Hepatocyte (in vitro differentiated cells): ENCODE data around the gene HMGXB3.
"Not testable (repeated sequence)": the region's sequence is repeated elsewhere in the genome, so short reads cannot be mapped to it uniquely, and the experiment has no call there.

Source experiments
- EZH2 ChIP-seq: fragments of 200-600 bp; sonication (generic); IDR thresholded peaks from 2 replicates; pipeline ENCODE4 v1.6.1; 2016; ENCODE audit warnings: antibody characterized with exemption, mild to moderate bottlenecking, borderline replicate concordance
- TF ChIP-seq, protein P1 (sequence below): fragments of 200-600 bp; sonication (generic); IDR thresholded peaks from 2 replicates; pipeline ENCODE4 v1.5.1; 2016; ENCODE audit warnings: antibody characterized with exemption, mild to moderate bottlenecking; ENCODE audit not compliant: poor library complexity

DNA sequence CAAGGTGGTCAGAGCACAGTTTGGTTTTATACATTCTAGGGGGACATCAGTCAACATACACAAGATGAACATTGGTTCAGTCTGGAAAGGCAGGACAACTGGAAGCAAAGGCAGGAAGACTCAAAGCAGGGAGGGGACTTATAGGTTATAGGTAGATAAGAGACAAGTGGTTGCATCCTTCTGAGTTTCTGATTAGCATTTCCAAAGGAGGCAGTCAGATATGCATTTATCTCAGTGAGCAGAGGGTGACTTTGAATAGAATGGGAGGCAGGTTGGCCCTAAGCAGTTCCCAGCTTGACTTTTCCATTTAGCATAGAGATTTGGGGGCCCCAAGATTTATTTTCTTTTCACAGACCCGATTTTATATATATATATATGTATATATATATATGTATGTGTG lies 27.5 kb downstream of the HMGXB3 start:
- TF ChIP-seq, protein P1, sequence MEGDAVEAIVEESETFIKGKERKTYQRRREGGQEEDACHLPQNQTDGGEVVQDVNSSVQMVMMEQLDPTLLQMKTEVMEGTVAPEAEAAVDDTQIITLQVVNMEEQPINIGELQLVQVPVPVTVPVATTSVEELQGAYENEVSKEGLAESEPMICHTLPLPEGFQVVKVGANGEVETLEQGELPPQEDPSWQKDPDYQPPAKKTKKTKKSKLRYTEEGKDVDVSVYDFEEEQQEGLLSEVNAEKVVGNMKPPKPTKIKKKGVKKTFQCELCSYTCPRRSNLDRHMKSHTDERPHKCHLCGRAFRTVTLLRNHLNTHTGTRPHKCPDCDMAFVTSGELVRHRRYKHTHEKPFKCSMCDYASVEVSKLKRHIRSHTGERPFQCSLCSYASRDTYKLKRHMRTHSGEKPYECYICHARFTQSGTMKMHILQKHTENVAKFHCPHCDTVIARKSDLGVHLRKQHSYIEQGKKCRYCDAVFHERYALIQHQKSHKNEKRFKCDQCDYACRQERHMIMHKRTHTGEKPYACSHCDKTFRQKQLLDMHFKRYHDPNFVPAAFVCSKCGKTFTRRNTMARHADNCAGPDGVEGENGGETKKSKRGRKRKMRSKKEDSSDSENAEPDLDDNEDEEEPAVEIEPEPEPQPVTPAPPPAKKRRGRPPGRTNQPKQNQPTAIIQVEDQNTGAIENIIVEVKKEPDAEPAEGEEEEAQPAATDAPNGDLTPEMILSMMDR, result not testable (repeated sequence)
- TF ChIP-seq EZH2, result not testable (repeated sequence)
